Mesangial cell (primary cell): ENCODE data around the gene MFNG. TPM values are rescaled to one million over a fixed set of nuclear protein-coding genes. Genes with fewer than 3 reads are reported as not detected.

Source experiments
- total RNA-seq: library from RNA; depleted of rRNA; stranded (reverse); fragments of >200 nt; gene quantifications from 2 replicates; pipeline ENCODE4 v1.2.3, GENCODE V29; 2015

MFNG gene
- 0.16 and 1.5 TPM in 2 replicates for total RNA-seq

DNA sequence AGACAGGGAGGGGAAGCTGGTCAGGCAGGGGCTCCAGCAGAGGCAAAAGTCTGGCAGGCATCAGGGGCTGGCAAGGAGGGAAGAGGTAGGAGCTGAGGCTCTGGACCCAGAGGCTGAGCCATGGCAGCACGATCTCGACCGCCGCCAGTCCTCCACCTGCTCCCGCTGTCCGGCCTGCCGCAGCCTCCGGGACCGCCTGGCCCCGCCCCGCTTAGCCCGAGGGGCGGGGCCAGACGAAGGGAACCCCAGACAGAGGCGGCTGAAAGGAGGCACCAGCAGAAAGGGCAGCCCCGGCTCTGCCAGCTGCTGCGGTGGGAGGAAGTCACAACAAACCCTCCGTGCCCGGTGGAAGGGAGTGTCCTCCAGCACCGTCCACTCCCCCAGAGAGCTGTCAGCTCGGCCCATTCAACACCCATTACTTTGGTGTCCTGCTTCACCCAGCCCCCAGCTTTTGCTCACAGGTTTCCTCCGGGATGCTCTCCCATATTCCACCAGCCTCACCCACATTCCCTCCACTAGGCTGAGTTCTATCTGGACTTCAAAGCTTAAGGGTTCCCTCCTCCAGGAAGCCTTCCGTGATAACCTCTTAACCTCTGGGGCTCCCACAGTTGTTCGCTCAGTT is at the start of gene MFNG:
TSS of gene MFNG (minus strand) at position 161 of the 622 bp plus-strand sequence. CDS start 207 bp downstream, outside the sequence.

DNA sequence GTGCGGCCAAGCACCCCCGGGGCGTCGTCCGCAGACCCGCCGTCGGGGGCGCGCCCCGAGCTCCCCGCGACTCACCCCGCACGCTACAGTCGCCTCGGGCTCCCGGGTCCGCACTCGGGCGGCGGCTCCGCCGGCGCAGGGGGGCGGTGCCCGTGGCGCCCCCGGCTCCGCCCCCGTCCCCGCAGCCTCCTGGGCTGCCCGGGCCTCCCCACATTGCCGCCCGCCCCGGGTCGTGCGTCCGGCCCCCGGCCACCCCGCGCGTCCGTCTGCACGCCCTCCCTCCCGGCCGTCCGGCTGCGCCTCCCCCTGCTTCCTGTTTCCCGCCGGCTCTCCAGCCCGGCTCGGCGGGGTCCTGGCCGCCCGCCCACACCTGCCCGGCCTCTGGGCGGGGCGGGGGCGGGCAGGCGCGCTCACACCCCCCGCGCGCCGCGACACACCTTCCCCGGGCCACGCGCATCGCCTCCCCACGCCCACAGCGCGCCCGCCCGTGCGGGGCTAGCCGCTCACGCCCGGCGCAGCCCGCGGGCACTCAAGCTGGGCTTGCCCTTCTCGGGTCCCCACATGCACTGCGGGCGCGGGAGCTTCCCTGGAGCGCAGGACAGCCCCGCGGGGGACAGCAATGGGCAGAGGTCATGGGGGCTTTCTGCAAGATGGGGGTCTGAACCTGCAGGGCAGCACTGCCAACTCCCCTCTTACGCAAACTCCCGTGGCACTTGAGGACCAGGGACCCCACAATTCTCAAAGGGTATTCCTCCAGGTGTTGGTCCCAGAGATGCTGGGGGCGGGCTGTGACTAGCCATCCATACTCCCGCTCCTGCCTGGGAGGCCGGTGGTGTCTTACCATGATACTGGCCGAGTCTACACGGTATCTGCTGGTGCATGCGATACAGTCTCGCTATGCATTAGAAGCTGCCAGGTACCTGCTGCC is 33.3 kb upstream of the MFNG start, which contains the start of gene CARD10:
TSS of gene CARD10 (minus strand) at position 148 of the 928 bp plus-strand sequence. CDS start 215 bp downstream, outside the sequence.

DNA sequence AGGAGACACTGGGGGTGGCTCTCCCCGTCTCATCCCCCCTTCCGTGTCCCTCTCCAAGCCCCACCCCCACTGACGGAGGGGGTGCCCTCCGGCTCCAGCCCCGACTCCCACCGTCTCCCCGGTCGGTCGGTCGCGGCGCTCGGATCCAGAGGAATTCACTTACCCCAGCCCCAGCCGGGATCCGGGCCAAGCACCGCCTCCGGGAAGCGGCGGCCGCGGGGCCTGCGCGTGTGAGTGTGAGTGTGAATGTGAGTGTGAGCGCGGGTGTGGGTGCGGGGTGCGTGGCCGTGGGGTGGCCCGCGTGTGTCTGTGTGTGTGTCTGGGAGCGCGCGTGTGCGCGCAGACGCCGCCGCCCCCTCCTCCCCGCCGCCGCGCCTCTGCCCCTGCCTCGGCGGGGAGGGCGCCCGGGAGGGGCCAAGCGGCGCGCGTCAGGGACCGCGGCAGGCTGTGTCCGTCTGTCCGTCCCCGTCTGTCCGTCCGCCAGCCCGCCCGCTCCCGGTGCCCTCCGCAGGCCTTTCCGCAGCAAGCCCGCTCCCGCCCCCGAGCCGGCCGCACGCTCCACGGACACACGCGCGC is 59.0 kb downstream of the MFNG start, which contains the start of gene ELFN2:
TSS of gene ELFN2 (minus strand) at position 345 of the 576 bp plus-strand sequence. CDS start 51,945 bp downstream, outside the sequence.

Other genes starting within 250 kb of the MFNG start
- 56.3 and 104 TPM in 2 replicates for gene RAC2, start 242.1 kb downstream of the MFNG start, total RNA-seq
- 0.65 TPM in 1 of 2 replicates, not detected in the other for gene CYTH4, start 203.9 kb downstream of the MFNG start, total RNA-seq
- 9.0 and 20.5 TPM in 2 replicates for gene ELFN2, start 58.9 kb downstream of the MFNG start, total RNA-seq
- 51.3 and 56.4 TPM in 2 replicates for gene CARD10, start 33.0 kb upstream of the MFNG start, total RNA-seq
- 138 and 149 TPM in 2 replicates for gene CDC42EP1, start 74.1 kb upstream of the MFNG start, total RNA-seq
- gene LGALS2, start 93.7 kb upstream of the MFNG start, total RNA-seq, result 0.89 TPM in 1 of 2 replicates, not detected in the other
- 43.2 and 54.6 TPM in 2 replicates for gene GGA1, start 122.5 kb upstream of the MFNG start, total RNA-seq
- 13.4 and 14.8 TPM in 2 replicates for gene SH3BP1, start 153.3 kb upstream of the MFNG start, total RNA-seq
- 17.2 and 23.8 TPM in 2 replicates for gene PDXP, start 172.3 kb upstream of the MFNG start, total RNA-seq
- gene LGALS1, start 189.3 kb upstream of the MFNG start, total RNA-seq, result 1,545 and 4,007 TPM in 2 replicates
- gene NOL12, start 200.0 kb upstream of the MFNG start, total RNA-seq, result 24.7 and 32.1 TPM in 2 replicates
- gene TRIOBP, start 210.7 kb upstream of the MFNG start, total RNA-seq, result 86.2 and 106 TPM in 2 replicates